ENCODE measurements around the gene APOO.
"Not testable (repeated sequence)": the region's sequence is repeated elsewhere in the genome, so short reads cannot be mapped to it uniquely, and the experiment has no call there.

The APOO gene

DNA sequence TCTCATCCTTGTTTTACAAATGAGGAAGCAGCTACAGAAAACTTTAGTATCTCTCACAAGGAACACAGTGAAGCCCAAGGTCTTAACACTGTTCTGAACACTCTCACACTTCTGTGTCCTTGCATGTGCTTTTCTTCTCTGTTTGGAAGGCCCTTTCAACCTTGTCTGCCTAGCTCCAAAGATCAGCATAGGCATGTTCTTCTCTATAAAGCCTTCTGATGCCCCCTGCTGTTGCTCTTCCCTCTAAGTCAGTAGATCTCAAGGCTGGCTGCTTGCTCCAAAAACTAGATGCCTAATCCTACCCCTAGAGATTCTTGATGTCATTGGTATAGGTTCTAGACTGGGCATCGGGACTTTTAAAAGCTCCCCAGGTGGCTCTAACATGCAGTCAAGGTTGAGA, 5.9 kb downstream of the APOO start:
- DNase-seq, result peak; percentile 83

GRCh38 chrX:23901060-23901459, 6.7 kb downstream of the APOO start:
- peak; percentile 76 for DNase-seq

- DNase-seq, result peak; percentile 65
Measured at GRCh38 chrX:23900220-23900797, 7.4 kb downstream of the APOO start.

DNA sequence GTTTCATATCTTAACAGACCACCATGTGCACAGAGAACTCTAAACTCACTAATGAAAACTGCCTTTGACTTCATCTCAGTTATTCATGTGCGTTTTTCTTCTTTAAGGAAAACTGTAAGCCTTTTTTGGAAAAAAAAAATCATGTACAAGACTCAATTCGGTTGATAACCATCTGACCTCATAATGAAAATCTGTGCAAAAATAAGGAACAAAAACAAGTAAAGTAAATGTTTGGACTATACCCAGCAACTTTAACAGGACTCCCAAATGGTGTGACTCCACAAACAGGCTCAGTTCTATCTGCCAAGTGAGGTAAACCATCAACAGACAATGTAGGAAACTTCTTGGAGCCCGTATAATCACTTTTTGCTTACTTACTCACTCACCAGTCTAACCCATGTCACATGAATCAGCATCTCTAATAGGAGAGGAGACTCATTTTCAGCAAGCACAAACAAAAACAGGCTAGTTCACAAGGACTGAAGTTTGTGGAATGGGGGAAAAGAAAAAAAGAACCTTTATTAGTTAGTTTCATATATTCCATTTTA, 9.3 kb downstream of the APOO start:
- DNase-seq, result peak; percentile 52

- no peak for DNase-seq
Measured at GRCh38 chrX:23896981-23897380, 10.8 kb downstream of the APOO start.

DNA sequence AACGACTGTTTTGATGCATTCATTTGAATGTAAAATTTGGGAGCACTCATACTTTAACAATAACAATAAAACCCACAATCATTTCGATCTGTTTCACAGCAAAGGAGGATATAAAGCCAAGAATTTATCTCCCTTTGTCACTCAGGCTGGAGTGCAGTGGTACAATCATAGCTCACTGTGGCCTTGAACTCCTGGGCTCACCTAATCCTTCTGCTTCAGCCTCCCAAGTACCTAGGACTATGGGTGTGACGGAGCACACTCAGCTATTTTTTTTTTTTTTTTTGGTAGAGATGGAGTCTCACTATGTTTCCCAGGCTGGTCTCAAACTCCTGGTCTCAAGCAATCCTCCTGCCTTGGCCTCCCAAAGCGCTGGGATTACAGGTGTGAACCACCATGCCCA, 11.2 kb downstream of the APOO start:
- not testable (repeated sequence) for DNase-seq

DNA sequence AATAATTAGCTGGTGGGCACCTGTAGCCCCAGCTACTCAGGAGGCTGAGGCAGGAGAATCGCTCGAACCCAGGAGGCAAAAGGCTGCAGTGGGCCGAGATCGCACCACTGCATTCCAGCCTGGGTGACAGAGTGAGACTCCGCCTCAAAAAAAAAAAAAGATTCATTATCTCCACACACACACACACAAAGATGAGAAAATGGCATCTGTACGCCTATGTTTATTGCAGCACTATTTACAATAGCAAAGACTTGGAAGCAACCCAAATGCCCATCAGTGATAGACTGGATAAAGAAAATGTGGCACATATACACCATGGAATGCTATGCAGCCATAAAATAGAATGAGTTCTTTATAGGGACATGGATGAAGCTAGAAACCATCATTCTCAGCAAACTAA, 12.7 kb downstream of the APOO start:
- not testable (repeated sequence) for DNase-seq

DNA sequence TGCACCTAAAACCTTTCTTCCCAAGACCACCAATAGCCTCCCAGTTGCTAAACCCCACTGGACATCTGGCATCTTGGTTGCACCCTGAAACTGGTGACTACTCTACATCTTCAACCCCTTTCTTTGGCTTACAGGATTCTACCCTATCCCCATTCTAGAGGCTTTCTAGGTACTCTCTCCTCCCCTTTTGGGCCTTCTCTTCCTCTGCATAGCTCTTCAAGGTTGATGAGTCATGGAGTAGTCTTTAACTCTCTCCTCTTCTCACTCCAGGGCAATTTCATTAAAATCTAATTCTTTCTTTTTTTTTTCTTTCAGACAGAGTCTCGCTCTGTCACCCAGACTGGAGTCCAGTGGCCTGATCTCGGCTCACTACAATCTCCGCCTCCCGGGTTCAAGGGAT, 16.8 kb downstream of the APOO start:
- DNase-seq, result no peak

- DNase-seq, result no peak
Measured at GRCh38 chrX:23888887-23889501, 18.7 kb downstream of the APOO start.

GRCh38 chrX:23887918-23888317, 19.8 kb downstream of the APOO start:
- DNase-seq, result no peak

DNA sequence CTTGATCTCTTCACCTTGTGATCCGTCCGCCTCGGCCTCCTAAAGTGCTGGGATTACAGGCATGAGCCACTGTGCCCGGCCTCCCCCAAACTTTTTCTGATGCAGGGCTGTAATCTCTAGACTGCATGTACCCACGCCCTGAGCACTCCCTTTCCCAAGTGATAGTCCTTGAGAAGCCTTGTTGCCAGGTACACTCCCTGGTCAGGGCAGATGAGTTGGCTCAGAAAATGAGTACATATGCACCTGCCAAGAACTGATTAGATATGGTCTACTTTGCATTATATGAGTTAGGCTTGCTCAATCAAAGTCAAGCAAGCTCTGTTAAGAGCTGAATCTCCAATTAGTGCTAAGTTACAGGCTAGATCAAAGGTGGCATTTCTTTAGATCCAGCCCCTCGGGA, 20.3 kb downstream of the APOO start:
- DNase-seq, result no peak

DNA sequence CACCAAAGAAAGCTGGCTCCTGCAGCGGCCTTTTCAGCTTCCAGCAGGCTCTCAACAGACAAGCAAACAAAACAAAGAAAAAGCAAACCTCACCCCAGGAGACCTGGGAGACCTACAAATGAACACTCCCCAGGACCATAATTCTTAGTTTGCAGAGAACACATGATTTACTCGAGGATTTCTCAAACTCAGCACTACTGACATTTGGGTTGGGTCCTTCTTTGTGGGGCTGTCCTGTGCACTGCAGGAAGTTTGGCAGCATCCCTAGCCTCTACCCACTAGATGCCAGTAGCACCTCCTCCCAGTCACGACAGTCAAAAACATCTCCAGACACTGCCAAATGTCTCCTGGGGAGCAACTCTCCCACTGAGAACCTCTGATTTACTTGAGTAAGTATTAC, 21.9 kb downstream of the APOO start:
- DNase-seq, result no peak

DNA sequence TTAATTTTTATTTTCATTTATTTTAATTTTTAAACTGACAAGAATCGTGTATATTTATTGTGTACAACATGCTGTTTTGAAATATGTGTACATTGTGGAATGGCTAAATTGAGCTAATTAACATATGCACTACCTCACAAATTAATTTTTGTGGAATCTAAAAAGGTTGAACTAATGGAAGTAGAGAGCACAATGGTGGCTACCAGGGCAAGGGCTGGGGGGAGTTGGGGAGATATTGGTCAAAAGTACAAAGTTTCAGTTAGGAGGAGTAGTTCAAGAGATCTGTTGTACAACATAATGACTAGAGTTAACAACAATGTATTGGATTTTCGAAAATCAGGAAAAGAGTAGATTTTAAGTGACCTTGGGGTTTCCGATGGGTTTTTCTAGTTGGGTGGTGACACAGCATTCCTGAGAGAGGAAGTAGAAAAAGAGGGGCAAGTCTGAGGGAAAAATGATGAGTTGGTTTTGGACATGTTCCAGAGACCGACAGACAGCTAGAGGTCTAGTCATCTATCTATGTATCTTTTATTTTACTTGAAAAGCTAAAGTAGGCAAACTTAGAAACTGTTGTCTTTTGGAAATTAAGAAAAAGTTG, 23.2 kb downstream of the APOO start:
- DNase-seq, result peak; percentile 85

DNA sequence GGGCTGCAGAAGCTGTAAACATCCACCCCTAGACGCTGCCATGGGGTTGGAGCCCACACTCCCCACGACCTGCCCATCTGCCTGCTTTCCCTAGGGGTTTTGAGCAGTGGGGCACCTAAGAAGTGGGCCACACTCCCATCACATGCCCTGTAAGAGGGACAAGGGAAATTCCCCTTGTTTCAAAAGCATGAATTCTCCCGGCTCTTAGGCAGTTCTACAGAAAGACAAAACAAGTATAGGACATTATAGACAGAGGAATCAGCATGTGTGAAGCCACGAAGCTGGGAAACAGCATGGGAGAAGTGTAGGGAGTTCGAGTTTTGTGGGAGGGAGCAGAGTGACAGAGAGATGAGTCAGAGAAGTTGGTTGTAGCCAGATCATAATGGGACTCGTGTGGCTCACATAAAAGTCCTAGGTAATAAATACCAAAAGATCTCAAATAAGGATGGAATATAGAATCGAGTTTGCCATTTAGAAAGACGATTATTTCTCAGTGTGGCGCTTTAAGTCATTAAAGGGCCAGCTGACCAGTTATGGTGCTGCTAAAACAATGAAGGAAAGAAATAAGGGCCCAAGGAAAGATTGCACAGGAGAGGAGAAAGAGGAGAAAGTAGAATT, 23.9 kb downstream of the APOO start:
- DNase-seq, result peak; percentile 80

- no peak for DNase-seq
Measured at GRCh38 chrX:23879380-23880090, 28.2 kb downstream of the APOO start.

DNA sequence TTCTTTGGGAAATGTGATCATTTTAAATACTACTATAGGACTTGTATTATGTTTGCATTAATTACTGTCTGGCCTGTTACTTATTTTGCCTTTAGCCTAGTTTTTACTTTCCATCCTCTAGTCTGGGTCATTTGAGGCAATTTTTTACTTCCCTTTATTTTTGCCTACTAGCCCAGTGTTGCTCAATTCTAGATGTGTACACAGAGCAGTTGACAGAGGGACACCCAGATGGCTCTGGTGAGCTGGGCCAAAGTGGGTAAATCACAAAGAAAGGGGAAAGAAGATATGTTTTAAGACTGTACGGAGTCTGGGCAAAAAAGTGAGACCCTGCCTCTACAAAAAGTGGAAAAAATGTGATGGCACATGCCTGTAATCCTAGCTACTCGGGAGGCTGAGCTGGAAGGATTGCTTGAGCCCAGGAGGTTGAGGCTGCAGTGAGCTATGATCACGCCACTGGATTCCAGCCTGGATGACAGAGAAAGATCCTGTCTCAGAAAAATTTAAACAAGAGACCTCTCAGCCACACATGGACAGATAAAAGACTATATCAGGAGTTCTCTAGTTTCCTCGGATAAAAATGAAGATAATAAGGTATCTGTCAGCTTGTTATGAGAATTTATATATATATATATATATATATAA, 35.7 kb downstream of the APOO start:
- DNase-seq, result peak; percentile 80

DNA sequence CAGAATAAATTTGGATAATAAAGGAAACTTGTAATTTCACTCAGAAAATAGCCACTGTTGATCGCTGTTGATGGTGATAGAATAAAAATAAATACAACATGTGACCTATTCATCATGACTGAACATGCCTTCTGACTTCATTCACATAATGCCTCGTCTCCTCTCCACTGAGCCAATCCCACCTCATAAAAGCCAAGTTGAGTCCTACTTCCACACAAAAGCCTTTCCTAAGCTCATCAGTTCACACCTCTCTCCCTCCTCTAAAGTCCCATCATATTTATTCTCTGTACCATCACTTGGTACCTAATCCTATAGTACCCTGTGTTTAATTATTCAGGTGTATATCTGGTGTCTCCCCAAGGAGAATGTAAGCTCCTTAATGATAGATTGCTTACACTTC, 37.7 kb downstream of the APOO start:
- DNase-seq, result no peak

DNA sequence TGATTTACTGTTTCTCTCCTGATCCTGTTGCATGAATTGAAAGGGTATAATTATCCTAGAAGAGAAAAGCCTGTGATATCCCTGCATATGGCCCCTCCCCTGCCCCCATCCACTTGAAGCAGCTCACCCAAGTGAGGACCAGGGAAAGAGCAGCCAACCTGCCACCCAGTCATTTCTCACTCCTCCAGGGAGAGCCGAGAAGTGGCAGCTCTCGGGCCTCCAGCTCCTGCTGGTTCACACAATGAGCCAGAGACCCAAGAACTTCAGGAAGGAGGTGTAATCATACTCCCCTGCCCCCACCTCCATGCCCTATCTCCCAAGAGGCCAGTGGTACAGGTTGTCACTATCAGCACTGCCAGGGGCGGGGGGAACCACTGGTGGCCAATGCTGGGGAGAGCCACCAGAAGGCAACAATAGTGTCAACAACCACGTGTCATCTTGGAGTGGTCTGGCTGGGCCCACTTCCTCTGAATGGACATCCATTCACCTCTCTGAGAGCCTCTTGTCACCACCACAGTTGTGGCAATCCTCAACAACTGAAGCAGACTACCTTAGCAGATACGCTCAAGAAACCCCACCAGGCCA, 42.9 kb downstream of the APOO start:
- no peak for DNase-seq

GRCh38 chrX:23861952-23862351, 45.8 kb downstream of the APOO start:
- DNase-seq, result not testable (repeated sequence)

GRCh38 chrX:23861215-23861896, 46.4 kb downstream of the APOO start:
- DNase-seq, result no peak

GRCh38 chrX:23859238-23859637, 48.5 kb downstream of the APOO start:
- not testable (repeated sequence) for DNase-seq

DNA sequence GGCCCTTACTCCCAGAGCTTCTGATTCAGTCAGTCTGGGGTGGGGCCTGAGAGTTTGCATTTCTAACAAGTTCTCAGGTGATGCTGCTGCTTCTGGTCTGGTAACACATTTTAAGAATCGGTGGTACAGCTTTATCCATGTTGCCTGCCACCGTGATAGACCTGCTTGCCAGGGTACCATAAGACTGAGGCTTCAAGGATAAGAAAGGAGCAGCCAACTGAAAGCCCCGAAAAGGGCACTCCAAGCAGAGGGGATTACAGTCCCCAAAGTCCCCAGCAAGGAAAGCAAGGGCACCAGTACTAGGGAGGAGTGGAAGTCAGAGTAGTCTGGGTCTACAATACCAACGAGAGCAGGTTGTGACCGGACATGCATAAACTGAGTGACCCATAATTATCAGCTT, 49.8 kb downstream of the APOO start:
- no peak for DNase-seq

Measured in suppressor macrophage treated with lipopolysaccharide for 4 hours (primary cell).